GM12872 (cell line): ENCODE data around the gene TRMT61B.

Experiments
- CTCF ChIP-seq: IDR thresholded peaks from 3 replicates; pipeline ENCODE4 v1.5.1; 2011; ENCODE audit warnings: low read depth, mild to moderate bottlenecking, low read length, moderate library complexity; ENCODE audit not compliant: insufficient read depth

The TRMT61B gene

GRCh38 chr2:28824207-28824606 lies 45.9 kb downstream of the TRMT61B start:
- TF ChIP-seq CTCF = no peak

- TF ChIP-seq CTCF = no peak
These were observed 48.1 kb downstream of the TRMT61B start for GRCh38 chr2:28822036-28822435.

DNA sequence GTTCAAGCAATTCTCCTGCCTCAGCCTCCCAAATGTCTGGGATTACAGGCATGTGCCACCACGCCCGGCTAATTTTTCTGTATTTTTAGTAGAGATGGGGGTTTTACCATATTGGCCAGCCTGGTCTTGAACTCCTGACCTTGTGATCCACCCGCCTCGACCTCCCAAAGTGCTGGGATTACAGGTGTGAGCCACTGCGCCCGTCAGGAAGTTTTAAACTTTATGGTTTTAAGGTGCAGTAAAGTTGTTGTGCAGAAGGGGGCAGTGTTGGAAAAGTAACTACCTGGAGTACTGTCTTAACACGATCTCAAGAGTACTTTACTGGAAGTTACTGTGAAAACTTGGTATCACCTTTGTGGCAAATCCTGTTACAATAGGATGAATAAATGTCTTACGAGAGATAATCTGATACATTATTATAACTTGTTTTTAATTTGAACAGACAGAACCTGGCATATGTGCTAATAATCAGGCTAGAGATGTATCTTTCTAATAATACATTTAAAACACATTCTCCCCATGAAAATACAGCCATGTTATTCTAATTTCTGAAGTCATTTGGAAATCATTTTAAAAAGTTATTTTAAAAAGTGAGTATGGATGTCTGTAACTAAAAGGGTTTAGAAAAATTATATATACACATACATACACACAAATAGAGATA lies 48.7 kb downstream of the TRMT61B start:
- TF ChIP-seq CTCF = peak; percentile 66

DNA sequence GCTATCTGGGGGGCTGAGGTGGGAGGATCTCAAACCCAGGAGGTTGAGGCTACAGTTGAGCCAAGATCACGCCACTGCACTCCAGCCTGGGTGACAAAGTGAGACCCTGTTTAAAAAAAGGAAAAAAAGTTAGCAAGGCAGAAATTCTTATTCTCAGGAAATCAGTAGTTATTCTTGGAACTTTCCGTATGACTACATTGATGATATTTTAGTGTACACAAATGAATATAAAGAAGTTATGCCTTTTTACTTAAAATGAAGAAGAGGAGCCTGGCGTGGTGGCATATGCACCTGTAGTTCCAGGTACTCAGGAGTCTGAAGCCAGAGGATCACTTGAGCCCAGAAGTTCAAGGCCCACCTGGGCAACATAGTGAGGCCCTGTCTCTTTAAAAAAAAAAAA lies 52.1 kb downstream of the TRMT61B start:
- TF ChIP-seq CTCF = no peak

- TF ChIP-seq CTCF = no peak
These were observed 59.5 kb downstream of the TRMT61B start, which contains the start of gene SPDYA for GRCh38 chr2:28810384-28811285. TSS of gene SPDYA (plus strand) at chr2:28810834. CDS start at chr2:28816015, 5,181 bp downstream.

GRCh38 chr2:28809927-28810326 lies 60.2 kb downstream of the TRMT61B start:
- no peak for TF ChIP-seq CTCF

DNA sequence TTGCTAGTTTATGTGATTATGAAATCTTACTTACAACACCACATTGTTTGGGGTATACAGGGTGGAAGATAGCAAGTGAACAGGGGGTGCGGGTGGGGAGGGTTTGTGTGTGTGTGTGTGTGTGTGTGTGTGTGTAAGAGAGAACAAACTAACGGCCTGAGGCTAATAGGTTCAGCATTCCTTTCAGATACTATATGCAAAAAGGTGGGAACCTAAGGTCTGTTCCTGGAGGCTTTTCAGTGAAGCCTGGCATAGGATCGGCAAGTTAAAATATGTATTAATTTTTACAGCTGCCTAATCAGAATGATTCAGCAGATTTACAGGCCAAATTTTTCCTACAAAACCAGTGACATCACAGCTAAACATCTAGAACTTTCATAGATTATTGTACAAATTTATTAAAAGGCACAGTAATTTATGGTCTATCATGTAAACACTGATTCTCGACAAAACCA lies 67.1 kb downstream of the TRMT61B start:
- TF ChIP-seq CTCF = no peak
